ENCODE data around the gene TRMT13.

DNA sequence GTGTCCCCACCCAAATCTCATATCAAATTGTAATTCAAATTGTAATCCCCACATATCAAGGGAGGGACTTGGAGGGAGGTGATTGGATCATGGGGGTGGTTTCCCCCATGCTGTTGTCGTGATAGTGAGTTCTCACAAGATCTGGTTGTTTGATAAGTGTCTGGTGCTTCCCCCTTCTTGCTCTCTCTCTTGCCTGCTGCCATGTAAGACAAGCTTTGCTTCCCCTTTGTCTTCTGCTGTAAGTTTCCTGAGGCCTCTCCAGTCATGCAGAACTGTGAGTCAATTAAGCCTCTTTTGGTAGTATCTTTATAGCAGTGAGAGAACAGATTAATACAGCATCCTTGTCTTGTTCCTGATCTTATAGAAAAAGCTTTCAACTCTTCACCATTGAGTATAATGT, 51.6 kb downstream of the TRMT13 start:
- TF ChIP-seq EZH2phosphoT487 (IDR thresholded peaks at IDR 0.05; ENCODE audit: borderline replicate concordance): no peak
- TF ChIP-seq, protein P1, sequence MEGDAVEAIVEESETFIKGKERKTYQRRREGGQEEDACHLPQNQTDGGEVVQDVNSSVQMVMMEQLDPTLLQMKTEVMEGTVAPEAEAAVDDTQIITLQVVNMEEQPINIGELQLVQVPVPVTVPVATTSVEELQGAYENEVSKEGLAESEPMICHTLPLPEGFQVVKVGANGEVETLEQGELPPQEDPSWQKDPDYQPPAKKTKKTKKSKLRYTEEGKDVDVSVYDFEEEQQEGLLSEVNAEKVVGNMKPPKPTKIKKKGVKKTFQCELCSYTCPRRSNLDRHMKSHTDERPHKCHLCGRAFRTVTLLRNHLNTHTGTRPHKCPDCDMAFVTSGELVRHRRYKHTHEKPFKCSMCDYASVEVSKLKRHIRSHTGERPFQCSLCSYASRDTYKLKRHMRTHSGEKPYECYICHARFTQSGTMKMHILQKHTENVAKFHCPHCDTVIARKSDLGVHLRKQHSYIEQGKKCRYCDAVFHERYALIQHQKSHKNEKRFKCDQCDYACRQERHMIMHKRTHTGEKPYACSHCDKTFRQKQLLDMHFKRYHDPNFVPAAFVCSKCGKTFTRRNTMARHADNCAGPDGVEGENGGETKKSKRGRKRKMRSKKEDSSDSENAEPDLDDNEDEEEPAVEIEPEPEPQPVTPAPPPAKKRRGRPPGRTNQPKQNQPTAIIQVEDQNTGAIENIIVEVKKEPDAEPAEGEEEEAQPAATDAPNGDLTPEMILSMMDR (conservative IDR thresholded peaks at IDR 0.05; ENCODE audit: low read length): no peak

Data from Loucy (cell line).